Activated CD4-positive, alpha-beta T cell treated with anti-CD3 and anti-CD28 coated beads, Interleukin-2, amount 10 ng/mL, durations not matched to agents 7 days and 5 days (primary cell): ENCODE measurements around the gene HDGFL2. TPM values are rescaled to one million over a fixed set of nuclear protein-coding genes. Genes with fewer than 3 reads are reported as not detected.

Source experiments
- CTCF ChIA-PET: fragments of 350-600 bp; sonication (Branson Sonifier 250); formaldehyde crosslinking; loops from one replicate; lab custom pipeline; 2021; ENCODE audit warnings: antibody characterized with exemption; lab: Charles Lee
- POLR2A ChIA-PET: fragments of 350-600 bp; sonication (Branson Sonifier 250); formaldehyde crosslinking; loops from one replicate; lab custom pipeline; 2021; ENCODE audit warnings: antibody characterized with exemption; lab: Charles Lee
- DNase-seq: peaks from one replicate; pipeline ENCODE4 v3.0.0-alpha.2; 2020
- H3K27ac Mint-ChIP-seq: one replicate; pipeline ENCODE4 v1.8.0; 2021; ENCODE audit warnings: mild to moderate bottlenecking, moderate library complexity, mixed read lengths
- H3K27me3 Mint-ChIP-seq: one replicate; pipeline ENCODE4 v1.8.0; 2021; ENCODE audit warnings: mixed read lengths
- H3K36me3 Mint-ChIP-seq: one replicate; pipeline ENCODE4 v1.8.0; 2021; ENCODE audit warnings: low read depth, mixed read lengths
- H3K4me1 Mint-ChIP-seq: one replicate; pipeline ENCODE4 v1.8.0; 2021; ENCODE audit warnings: mixed read lengths
- H3K4me3 Mint-ChIP-seq: one replicate; pipeline ENCODE4 v1.8.0; 2021; ENCODE audit warnings: mild to moderate bottlenecking, moderate library complexity, mixed read lengths
- H3K9me3 Mint-ChIP-seq: one replicate; pipeline ENCODE4 v1.8.0; 2021; ENCODE audit warnings: mixed read lengths
- total RNA-seq, 2 experiments: library from RNA; stranded (reverse); gene quantifications; one replicate each; pipeline ENCODE4 v1.2.3, GENCODE V29; 2021

HDGFL2 gene
- total RNA-seq, 2 experiments from 2014 or later: 58.3 to 62.1 TPM

GRCh38 chr19:4499855-4500254 is 27.8 kb downstream of the HDGFL2 start:
- no peak for DNase-seq
- no peaks in the 10 kb centered on the region for H3K27me3 Mint-ChIP-seq
- ChIA-PET CTCF (no interaction called here), POLR2A (no interaction called here)
- no peak overlapping the region for H3K27ac Mint-ChIP-seq
- H3K36me3 Mint-ChIP-seq: no peaks in the 10 kb centered on the region
- H3K9me3 Mint-ChIP-seq: no peaks in the 10 kb centered on the region
- H3K4me3 Mint-ChIP-seq: no peak overlapping the region
- no peaks in the 10 kb centered on the region for H3K4me1 Mint-ChIP-seq

GRCh38 chr19:4500841-4501591 is 28.9 kb downstream of the HDGFL2 start:
- Mint-ChIP-seq H3K27ac (no peak overlapping the region), H3K4me3 (no peak overlapping the region), H3K9me3 (no peaks in the 10 kb centered on the region), H3K27me3 (no peaks in the 10 kb centered on the region), H3K4me1 (peaks cover under 1% of the 10 kb centered on the region), H3K36me3 (peaks cover 3% of the 10 kb centered on the region)
- DNase-seq: no peak
- POLR2A ChIA-PET: no interaction called here
- CTCF ChIA-PET: interaction anchor here (0.5 kb wide), 1 partner anchor 634 kb away, joined by 4 read pairs; no protein-coding TSS in a partner anchor

GRCh38 chr19:4501691-4502090 is 29.6 kb downstream of the HDGFL2 start:
- POLR2A ChIA-PET: no interaction called here
- Mint-ChIP-seq H3K4me3 (no peak overlapping the region), H3K27ac (no peak overlapping the region), H3K4me1 (peaks cover 7% of the 10 kb centered on the region), H3K36me3 (peaks cover 5% of the 10 kb centered on the region), H3K27me3 (no peaks in the 10 kb centered on the region), H3K9me3 (no peaks in the 10 kb centered on the region)
- CTCF ChIA-PET: no interaction called here
- DNase-seq: no peak

GRCh38 chr19:4502282-4503131 is 30.4 kb downstream of the HDGFL2 start:
- Mint-ChIP-seq H3K36me3 (peaks cover 5% of the 10 kb centered on the region), H3K27ac (no peak overlapping the region), H3K4me1 (peaks cover 9% of the 10 kb centered on the region), H3K27me3 (no peaks in the 10 kb centered on the region), H3K9me3 (no peaks in the 10 kb centered on the region), H3K4me3 (no peak overlapping the region)
- ChIA-PET POLR2A (no interaction called here), CTCF (no interaction called here)
- DNase-seq: no peak

- Mint-ChIP-seq H3K9me3 (no peaks in the 10 kb centered on the region), H3K4me3 (no peak overlapping the region), H3K27ac (no peak overlapping the region), H3K4me1 (peaks cover 9% of the 10 kb centered on the region), H3K36me3 (peaks cover 5% of the 10 kb centered on the region), H3K27me3 (no peaks in the 10 kb centered on the region)
- no peak for DNase-seq
- ChIA-PET POLR2A (no interaction called here), CTCF (no interaction called here)
These were observed 31.2 kb downstream of the HDGFL2 start for GRCh38 chr19:4503132-4503824.

GRCh38 chr19:4503825-4504170 is 31.7 kb downstream of the HDGFL2 start:
- H3K4me3 Mint-ChIP-seq: no peak overlapping the region
- H3K36me3 Mint-ChIP-seq: peaks cover 5% of the 10 kb centered on the region
- no peaks in the 10 kb centered on the region for H3K27me3 Mint-ChIP-seq
- ChIA-PET POLR2A (no interaction called here), CTCF (interaction anchor here (1.0 to 1.3 kb wide), 2 partner anchors 11 to 21 kb away, joined by 3 read pairs; no protein-coding TSS in a partner anchor)
- H3K4me1 Mint-ChIP-seq: peaks cover 9% of the 10 kb centered on the region
- H3K27ac Mint-ChIP-seq: no peak overlapping the region
- H3K9me3 Mint-ChIP-seq: no peaks in the 10 kb centered on the region
- DNase-seq: no peak

GRCh38 chr19:4504297-4504701 is 32.2 kb downstream of the HDGFL2 start:
- Mint-ChIP-seq H3K4me3 (no peak overlapping the region), H3K36me3 (peaks cover 5% of the 10 kb centered on the region), H3K27ac (no peak overlapping the region), H3K4me1 (peaks cover 9% of the 10 kb centered on the region), H3K27me3 (no peaks in the 10 kb centered on the region), H3K9me3 (no peaks in the 10 kb centered on the region)
- ChIA-PET POLR2A (no interaction called here), CTCF (interaction anchor here (1.0 to 1.3 kb wide), 2 partner anchors 11 to 20 kb away, joined by 3 read pairs; no protein-coding TSS in a partner anchor)
- DNase-seq: no peak

- ChIA-PET CTCF (interaction anchor here (1.0 to 1.5 kb wide), 3 partner anchors 10 to 20 kb away, joined by 3 to 4 read pairs (median 3); no protein-coding TSS in a partner anchor), POLR2A (no interaction called here)
- no peak overlapping the region for H3K4me3 Mint-ChIP-seq
- no peaks in the 10 kb centered on the region for H3K27me3 Mint-ChIP-seq
- no peak for DNase-seq
- H3K4me1 Mint-ChIP-seq: peaks cover 9% of the 10 kb centered on the region
- H3K9me3 Mint-ChIP-seq: no peaks in the 10 kb centered on the region
- H3K27ac Mint-ChIP-seq: no peak overlapping the region
- H3K36me3 Mint-ChIP-seq: peaks cover 5% of the 10 kb centered on the region
These were observed 32.9 kb downstream of the HDGFL2 start for GRCh38 chr19:4504891-4505569.

GRCh38 chr19:4505570-4506448 is 33.7 kb downstream of the HDGFL2 start:
- peaks cover 5% of the 10 kb centered on the region for H3K36me3 Mint-ChIP-seq
- H3K4me1 Mint-ChIP-seq: peaks cover 9% of the 10 kb centered on the region
- no peaks in the 10 kb centered on the region for H3K9me3 Mint-ChIP-seq
- POLR2A ChIA-PET: no interaction called here
- H3K27ac Mint-ChIP-seq: peak overlapping the region; percentile 26
- no peaks in the 10 kb centered on the region for H3K27me3 Mint-ChIP-seq
- CTCF ChIA-PET: interaction anchor here (1.5 kb wide), 1 partner anchor 19 kb away, joined by 4 read pairs; no protein-coding TSS in a partner anchor
- DNase-seq: no peak
- no peak overlapping the region for H3K4me3 Mint-ChIP-seq

GRCh38 chr19:4506449-4507149 is 34.5 kb downstream of the HDGFL2 start:
- no peak for DNase-seq
- peaks cover 5% of the 10 kb centered on the region for H3K36me3 Mint-ChIP-seq
- H3K27ac Mint-ChIP-seq: peak overlapping the region; percentile 26
- no peaks in the 10 kb centered on the region for H3K9me3 Mint-ChIP-seq
- no peaks in the 10 kb centered on the region for H3K27me3 Mint-ChIP-seq
- CTCF ChIA-PET: interaction anchor here (1.0 to 2.0 kb wide), 3 partner anchors 15 to 18 kb away, joined by 3 to 5 read pairs (median 4); no protein-coding TSS in a partner anchor
- H3K4me3 Mint-ChIP-seq: no peak overlapping the region
- peaks cover 9% of the 10 kb centered on the region for H3K4me1 Mint-ChIP-seq
- POLR2A ChIA-PET: no interaction called here

- Mint-ChIP-seq H3K27me3 (no peaks in the 10 kb centered on the region), H3K9me3 (no peaks in the 10 kb centered on the region), H3K36me3 (peaks cover 5% of the 10 kb centered on the region), H3K4me3 (no peak overlapping the region), H3K27ac (no peak overlapping the region), H3K4me1 (peaks cover 9% of the 10 kb centered on the region)
- POLR2A ChIA-PET: no interaction called here
- CTCF ChIA-PET: interaction anchor here (0.7 to 2.0 kb wide), 4 partner anchors 8 to 72 kb away, joined by 3 to 5 read pairs (median 3); no protein-coding TSS in a partner anchor
- DNase-seq: no peak
These were observed 35.0 kb downstream of the HDGFL2 start for GRCh38 chr19:4507150-4507452.
